B cell (primary cell): ENCODE measurements around the gene EEF1A1. TPM values are rescaled to one million over a fixed set of nuclear protein-coding genes. Genes with fewer than 3 reads are reported as not detected.

ENCODE experiments used
- ATAC-seq: fragments of 200-7000 bp; cut with Tn5 transposase; one replicate; pipeline ENCODE4 v1.10.0; 2021; ENCODE audit warnings: low read depth, mild to moderate bottlenecking, moderate number of reproducible peaks, moderate library complexity
- CTCF ChIA-PET: fragments of 350-600 bp; sonication (Branson Sonifier 250); formaldehyde crosslinking; loops from one replicate; lab custom pipeline; 2021; ENCODE audit warnings: antibody characterized with exemption, inconsistent platforms; lab: Charles Lee
- POLR2A ChIA-PET: fragments of 350-600 bp; sonication (Branson Sonifier 250); formaldehyde crosslinking; loops from one replicate; lab custom pipeline; 2021; ENCODE audit warnings: antibody characterized with exemption; lab: Charles Lee
- DNase-seq: peaks from one replicate; pipeline ENCODE4 v3.0.0; 2013
- H2AFZ ChIP-seq: 2 replicates; pipeline ENCODE4 v1.6.1; 2012; ENCODE audit warnings: mild to moderate bottlenecking, low read depth, low read length; ENCODE audit not compliant: insufficient read depth, poor library complexity, severe bottlenecking
- H3K27ac ChIP-seq, 2 donors: 1 replicate in 1 of 2; 2 replicates in 1 of 2; pipeline ENCODE4 v1.5.1; 2012 to 2013; ENCODE audit warnings: low read length in 2 of 2, mild to moderate bottlenecking in 2 of 2, moderate library complexity in 1 of 2
- H3K27me3 ChIP-seq, 4 experiments: fragments of 200-600 bp in 1 of 4; sonication (generic) in 1 of 4; replicated peaks in 1 of 4; 1 replicate in 2 of 4; 2 replicates in 2 of 4; pipeline versions ENCODE4 v1.6.1 to v1.7.0; 2013 to 2016; ENCODE audit warnings: low read length in 3 of 4, mild to moderate bottlenecking in 2 of 4, mixed read lengths in 1 of 4, moderate library complexity in 1 of 4; ENCODE audit not compliant: insufficient read depth in 4 of 4, control insufficient read depth in 3 of 4; ENCODE audit errors: control extremely low read depth in 1 of 4
- H3K36me3 ChIP-seq, 2 experiments: replicated peaks in 1 of 2; 1 replicate in 1 of 2; 2 replicates in 1 of 2; pipeline versions ENCODE4 v1.6.1 to v1.7.1; 2013; ENCODE audit warnings: low read length in 1 of 2; ENCODE audit not compliant: insufficient read depth in 2 of 2, control insufficient read depth in 1 of 2; ENCODE audit errors: control extremely low read depth in 1 of 2, extremely low read depth in 1 of 2
- H3K4me1 ChIP-seq, 2 donors: fragments of 200-600 bp in 1 of 2; sonication (generic) in 1 of 2; 1 replicate in 1 of 2; 2 replicates in 1 of 2; pipeline versions ENCODE4 v1.5.1 to v1.6.1; 2013 to 2017; ENCODE audit warnings: low read length in 2 of 2; ENCODE audit not compliant: control insufficient read depth in 2 of 2, insufficient read depth in 2 of 2
- H3K4me2 ChIP-seq: replicated peaks from 2 replicates; pipeline ENCODE3; 2012; ENCODE audit warnings: mild to moderate bottlenecking, low read depth, low read length; ENCODE audit not compliant: poor library complexity, severe bottlenecking
- H3K4me3 ChIP-seq, 5 experiments: fragments of 200-600 bp in 1 of 5; sonication (generic) in 1 of 5; 1 replicate in 3 of 5; 2 replicates in 2 of 5; pipeline versions ENCODE4 v1.5.1 to v1.7.0; 2011 to 2016; ENCODE audit warnings: low read length in 4 of 5, mild to moderate bottlenecking in 4 of 5, low read depth in 2 of 5, control low read depth in 1 of 5, moderate library complexity in 1 of 5; ENCODE audit not compliant: insufficient read depth in 1 of 5; ENCODE audit errors: control extremely low read depth in 1 of 5, extremely low read depth in 1 of 5
- H3K79me2 ChIP-seq: fragments of 200-600 bp; sonication (generic); one replicate; pipeline ENCODE4 v1.6.0; 2016; ENCODE audit warnings: low read length; ENCODE audit not compliant: control insufficient read depth, insufficient read depth
- H3K9ac ChIP-seq: fragments of 200-600 bp; sonication (generic); 2 replicates; pipeline ENCODE4 v1.6.1; 2017; ENCODE audit warnings: mild to moderate bottlenecking, low read length, moderate library complexity
- H3K9me3 ChIP-seq, 3 donors: one replicate each; pipeline versions ENCODE4 v1.6.1 to v1.7.1; 2013; ENCODE audit warnings: low read length in 2 of 3; ENCODE audit not compliant: control insufficient read depth in 2 of 3, insufficient read depth in 1 of 3; ENCODE audit errors: control extremely low read depth in 1 of 3
- H4K20me1 ChIP-seq: 2 replicates; pipeline ENCODE4 v1.6.0; 2012; ENCODE audit warnings: mild to moderate bottlenecking, low read length; ENCODE audit not compliant: insufficient read depth, control insufficient read depth, poor library complexity, severe bottlenecking
- H3K27ac Mint-ChIP-seq: one replicate; pipeline ENCODE4 v1.8.0; 2021; ENCODE audit warnings: mixed read lengths
- H3K27me3 Mint-ChIP-seq: one replicate; pipeline ENCODE4 v1.8.0; 2021; ENCODE audit warnings: mixed read lengths
- H3K4me1 Mint-ChIP-seq: one replicate; pipeline ENCODE4 v1.8.0; 2021; ENCODE audit warnings: mixed read lengths
- H3K4me3 Mint-ChIP-seq: one replicate; pipeline ENCODE4 v1.8.0; 2021; ENCODE audit warnings: mixed read lengths
- H3K9me3 Mint-ChIP-seq: one replicate; pipeline ENCODE4 v1.8.0; 2022; ENCODE audit warnings: mixed read lengths; ENCODE audit not compliant: insufficient read depth
- EZH2 ChIP-seq: IDR thresholded peaks from 2 replicates; pipeline ENCODE4 v1.6.1; 2012; ENCODE audit warnings: borderline replicate concordance, low read depth, mild to moderate bottlenecking, moderate library complexity, low read length; ENCODE audit not compliant: insufficient read depth, poor library complexity, severe bottlenecking
- WGBS: methylation state at CpG from one replicate; pipeline ENCODE4 v1.1.5; 2013; ENCODE audit warnings: missing lambda C conversion rate; ENCODE audit not compliant: insufficient coverage; 5-methylcytosine and 5-hydroxymethylcytosine counted together
- intact Hi-C: fragments of 100-400 bp; cut with micrococcal nuclease; formaldehyde crosslinking; loops from one replicate; pipeline ENCODE4 v1.10.0; 2022
- polyA plus RNA-seq: library from polyadenylated mRNA; depleted of rRNA; stranded (reverse); fragments of >200 nt; gene quantifications from 2 replicates; pipeline ENCODE4 v1.2.3, GENCODE V29; 2012
- total RNA-seq, 2 donors: library from RNA; stranded (reverse); fragments of 120-200 nt in 1 of 2; gene quantifications; 1 replicate in 1 of 2; 2 replicates in 1 of 2; pipeline versions ENCODE4 v1.2.3 to v1.2.4, GENCODE V29; 2013 to 2022
- TF ChIP-seq, protein P1 (sequence below): fragments of 200-600 bp; IDR thresholded peaks from one replicate; pipeline ENCODE4 v1.8.0; 2022; ENCODE audit warnings: antibody characterized with exemption, mild to moderate bottlenecking

Gene EEF1A1
- total and polyA plus RNA-seq, 2 donors (not counting 1 experiment from before 2014, with no cell fraction given) = 9,671 to 12,769 TPM

- DNase-seq = no peak
These were observed 636 bp upstream of the EEF1A1 start for GRCh38 chr6:73521351-73521985.

More at GRCh38 chr6:73521351-73521985, 636 bp upstream of the EEF1A1 start:
- Histone ChIP-seq H3K4me2 (peak overlapping the region; percentile 77), H3K4me3 (peak overlapping the region; percentile 87 to 100 (median 98)), H4K20me1 (peaks cover 34% of the 10 kb centered on the region), H3K79me2 (peaks cover 41% of the 10 kb centered on the region), H3K36me3 (peaks cover 13 to 34% of the 10 kb centered on the region in 2 experiments), H3K9me3 (peaks cover 0 to 4% (median 0%) of the 10 kb centered on the region in 3 donors), H3K27ac (peak overlapping the region; percentile 95 to 99), H3K4me1 (peaks cover 46 to 61% of the 10 kb centered on the region in 2 donors), H2AFZ (peak overlapping the region; percentile 79), H3K27me3 (no peaks in the 10 kb centered on the region), H3K9ac (peak overlapping the region; percentile 80)
- intact Hi-C loops = loop anchor here (1.0 to 5.0 kb wide), 5 partner anchors 59 to 1722 kb away; partner anchors contain the start of genes CGAS, COX7A2 and KCNQ5
- Mint-ChIP-seq H3K4me1 (peaks cover 59% of the 10 kb centered on the region), H3K27ac (peak overlapping the region; percentile 95), H3K4me3 (peak overlapping the region; percentile 97), H3K27me3 (no peaks in the 10 kb centered on the region), H3K9me3 (no peaks in the 10 kb centered on the region)
- TF ChIP-seq, protein P1, sequence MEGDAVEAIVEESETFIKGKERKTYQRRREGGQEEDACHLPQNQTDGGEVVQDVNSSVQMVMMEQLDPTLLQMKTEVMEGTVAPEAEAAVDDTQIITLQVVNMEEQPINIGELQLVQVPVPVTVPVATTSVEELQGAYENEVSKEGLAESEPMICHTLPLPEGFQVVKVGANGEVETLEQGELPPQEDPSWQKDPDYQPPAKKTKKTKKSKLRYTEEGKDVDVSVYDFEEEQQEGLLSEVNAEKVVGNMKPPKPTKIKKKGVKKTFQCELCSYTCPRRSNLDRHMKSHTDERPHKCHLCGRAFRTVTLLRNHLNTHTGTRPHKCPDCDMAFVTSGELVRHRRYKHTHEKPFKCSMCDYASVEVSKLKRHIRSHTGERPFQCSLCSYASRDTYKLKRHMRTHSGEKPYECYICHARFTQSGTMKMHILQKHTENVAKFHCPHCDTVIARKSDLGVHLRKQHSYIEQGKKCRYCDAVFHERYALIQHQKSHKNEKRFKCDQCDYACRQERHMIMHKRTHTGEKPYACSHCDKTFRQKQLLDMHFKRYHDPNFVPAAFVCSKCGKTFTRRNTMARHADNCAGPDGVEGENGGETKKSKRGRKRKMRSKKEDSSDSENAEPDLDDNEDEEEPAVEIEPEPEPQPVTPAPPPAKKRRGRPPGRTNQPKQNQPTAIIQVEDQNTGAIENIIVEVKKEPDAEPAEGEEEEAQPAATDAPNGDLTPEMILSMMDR = no peak
- no peak for TF ChIP-seq EZH2
- ATAC-seq = peak; percentile 38
- CTCF ChIA-PET = interaction anchor here (1.1 to 3.5 kb wide), 6 partner anchors 59 to 131 kb away, joined by 3 to 42 read pairs (median 10); partner anchors contain the start of genes MTO1 and SLC17A5
- POLR2A ChIA-PET = interaction anchor here (0.5 to 5.4 kb wide), 12 partner anchors 22 to 828 kb away, joined by 3 to 49 read pairs (median 6); partner anchors contain the start of genes CGAS, MTO1 and SLC17A5
- WGBS = under 1% methylated on average over 29 of the region's 36 CpGs
